NCI-H187 (cell line): Measurements from ENCODE around the gene YAE1.

ENCODE experiments used
- DNase-seq, 2 experiments: peaks; one replicate each; lab custom pipeline; 2025; lab: John Stamatoyannopoulos, UW

YAE1 gene

DNA sequence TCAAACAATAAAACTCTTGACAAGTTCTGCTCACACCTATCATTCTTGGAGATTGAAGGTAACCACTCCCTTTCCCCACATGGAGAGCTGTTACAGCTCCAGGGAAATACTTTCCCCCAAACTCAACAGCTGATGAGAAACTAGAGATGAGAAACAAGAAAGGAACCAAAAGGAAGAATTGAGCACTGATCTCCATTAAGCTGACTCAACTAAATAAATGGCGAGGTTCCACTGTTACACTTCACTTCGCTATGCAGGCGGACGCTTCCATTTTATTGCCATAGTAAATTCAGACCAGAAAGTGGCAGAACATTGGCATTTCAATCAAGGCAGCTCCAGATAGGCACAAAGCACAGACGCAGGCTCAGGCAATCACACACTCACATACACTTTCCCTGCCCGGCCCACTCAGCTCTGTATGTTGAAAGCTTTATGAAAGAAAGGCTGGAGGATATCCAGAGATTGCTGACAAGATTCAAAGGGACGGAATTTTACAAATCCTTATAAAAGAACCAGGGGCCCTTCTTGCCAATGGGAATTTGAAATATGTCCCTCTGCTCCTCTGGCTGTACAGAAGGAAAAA is 11.5 kb upstream of the YAE1 start:
- no peak for DNase-seq

DNA sequence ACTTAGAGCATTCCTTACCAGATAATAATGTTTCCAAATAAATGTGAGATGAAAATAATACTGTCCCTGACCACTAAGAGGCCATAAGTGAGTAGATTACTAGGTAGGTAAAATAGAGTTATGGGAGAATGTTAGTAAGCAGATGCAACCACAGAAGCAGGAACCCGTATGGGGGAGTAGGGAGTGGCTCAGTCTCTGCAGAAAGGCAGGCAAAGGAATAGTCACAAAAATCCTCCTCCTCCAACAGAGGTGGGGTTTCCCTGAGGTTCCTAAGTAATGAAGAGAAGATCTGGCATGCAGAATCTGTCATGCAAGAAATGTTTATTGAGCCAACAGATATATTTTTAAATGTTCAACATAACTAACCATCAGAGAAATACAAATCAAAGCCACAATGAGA is 9.0 kb upstream of the YAE1 start:
- DNase-seq = no peak

GRCh38 chr7:39557911-39558310 is 8.3 kb upstream of the YAE1 start:
- no peak for DNase-seq

- no peak for DNase-seq
These were observed 5.8 kb upstream of the YAE1 start for GRCh38 chr7:39560408-39560807.

GRCh38 chr7:39560997-39561396 is 5.2 kb upstream of the YAE1 start:
- no peak for DNase-seq

- DNase-seq = no peak
These were observed 666 bp upstream of the YAE1 start for GRCh38 chr7:39565538-39565937.

DNA sequence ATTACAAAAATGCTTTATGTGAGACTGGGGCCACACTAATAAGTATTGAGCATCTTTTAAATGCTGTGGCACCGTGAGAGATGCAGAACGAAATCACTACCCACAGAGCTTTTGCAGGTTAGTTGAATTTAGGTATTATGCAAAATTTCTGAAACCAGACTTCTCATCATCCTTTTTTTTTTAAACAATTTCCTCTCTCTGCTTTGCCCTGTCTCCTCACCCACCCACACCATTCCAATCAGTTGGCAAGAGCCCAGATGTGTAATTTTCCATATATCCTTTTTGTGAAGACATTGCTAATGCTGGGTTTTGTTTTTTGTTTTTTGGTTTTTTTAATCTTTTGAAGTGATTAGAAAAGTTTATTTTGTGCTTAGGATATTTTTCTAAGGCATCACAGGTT is 1.1 kb downstream of the YAE1 start:
- no peak for DNase-seq

GRCh38 chr7:39574673-39575349 is 8.6 kb downstream of the YAE1 start:
- no peak for DNase-seq

DNA sequence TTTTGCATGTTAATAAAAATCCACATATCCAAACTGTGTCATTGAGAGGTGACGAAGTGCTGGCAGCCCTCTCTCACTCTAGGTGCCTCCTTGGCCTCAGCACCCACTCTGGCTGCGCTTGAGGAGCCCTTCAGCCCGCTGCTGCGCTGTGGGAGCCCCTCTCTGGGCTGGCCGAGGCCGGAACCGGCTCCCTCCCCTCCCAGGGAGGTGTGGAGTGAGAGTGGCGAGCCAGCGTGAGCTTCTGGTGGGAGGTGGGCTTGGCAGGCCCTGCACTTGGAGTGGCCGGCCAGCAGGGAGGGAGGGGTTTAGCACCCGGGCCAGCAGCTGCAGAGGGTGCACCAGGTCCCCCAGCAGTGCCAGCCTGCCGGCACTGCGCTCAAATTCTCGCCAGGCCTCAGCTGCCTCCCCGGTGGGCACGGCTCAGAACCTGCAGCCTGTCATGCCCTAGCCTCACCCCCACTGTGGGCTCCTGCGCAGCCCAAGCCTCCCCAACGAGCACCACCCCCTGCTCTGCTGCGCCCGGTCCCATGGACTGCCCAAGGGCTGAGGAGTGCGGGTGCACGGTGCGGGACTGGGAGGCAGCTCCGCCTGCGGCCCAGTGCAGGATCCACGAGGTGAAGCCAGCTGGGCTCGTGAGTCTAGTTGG is 11.1 kb downstream of the YAE1 start:
- no peak for DNase-seq

DNA sequence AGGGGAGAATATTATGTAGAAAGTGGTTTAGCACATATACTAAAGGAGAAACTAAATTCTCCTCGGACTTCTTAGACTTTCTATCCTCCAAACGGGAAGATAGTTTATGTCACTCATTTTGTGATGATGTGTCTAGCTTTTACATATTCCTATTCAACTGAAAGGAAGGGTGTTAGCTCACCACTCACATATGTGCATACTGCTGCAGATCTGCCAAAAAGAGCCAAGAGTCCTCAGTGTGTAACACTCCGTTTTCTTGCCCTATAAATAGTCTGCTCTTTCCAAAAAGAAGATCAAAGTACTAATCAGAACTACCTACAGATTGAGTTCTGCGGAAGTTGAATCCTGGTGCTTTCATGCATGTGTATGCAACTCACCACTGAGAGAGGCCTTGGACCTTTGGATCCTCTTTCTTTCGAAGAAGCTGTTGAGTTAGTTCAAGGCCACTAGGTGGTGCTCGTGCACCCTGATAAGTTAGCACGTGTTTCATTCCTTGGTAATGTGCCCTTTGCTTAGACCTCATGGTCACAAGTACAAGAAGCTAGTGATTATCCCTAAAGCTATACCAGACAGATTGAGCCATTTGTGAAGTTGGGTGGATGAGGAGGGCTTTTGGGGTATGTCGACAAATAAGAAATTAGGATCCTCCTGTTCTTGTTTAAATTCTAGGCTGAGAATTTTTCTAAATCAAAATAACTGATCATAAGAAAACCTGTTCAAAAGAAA is 14.1 kb downstream of the YAE1 start:
- DNase-seq = peak; percentile 7 to 72

- DNase-seq = no peak
These were observed 16.3 kb downstream of the YAE1 start for GRCh38 chr7:39582536-39582935.

GRCh38 chr7:39583539-39583938 is 17.3 kb downstream of the YAE1 start:
- DNase-seq = no peak

DNA sequence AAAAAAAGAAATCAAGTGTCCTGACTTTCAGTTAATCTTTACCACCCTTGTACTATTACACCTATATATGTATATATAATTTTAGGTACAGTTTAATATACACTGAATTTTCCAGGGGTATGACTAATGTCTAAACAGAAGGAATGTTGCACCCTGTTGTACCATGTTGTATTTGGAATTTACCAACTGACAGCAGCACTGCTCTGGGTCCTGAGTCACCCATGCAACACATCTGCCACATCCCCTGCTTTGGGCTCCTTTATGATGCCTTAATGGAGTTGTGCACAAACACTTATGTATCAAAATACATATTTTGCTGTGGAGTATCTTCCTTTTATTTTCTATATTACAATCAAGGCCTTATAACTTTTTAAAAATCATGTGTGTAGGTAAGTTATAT is 21.2 kb downstream of the YAE1 start:
- DNase-seq = no peak

GRCh38 chr7:39588416-39588815 is 22.2 kb downstream of the YAE1 start:
- DNase-seq = no peak

DNA sequence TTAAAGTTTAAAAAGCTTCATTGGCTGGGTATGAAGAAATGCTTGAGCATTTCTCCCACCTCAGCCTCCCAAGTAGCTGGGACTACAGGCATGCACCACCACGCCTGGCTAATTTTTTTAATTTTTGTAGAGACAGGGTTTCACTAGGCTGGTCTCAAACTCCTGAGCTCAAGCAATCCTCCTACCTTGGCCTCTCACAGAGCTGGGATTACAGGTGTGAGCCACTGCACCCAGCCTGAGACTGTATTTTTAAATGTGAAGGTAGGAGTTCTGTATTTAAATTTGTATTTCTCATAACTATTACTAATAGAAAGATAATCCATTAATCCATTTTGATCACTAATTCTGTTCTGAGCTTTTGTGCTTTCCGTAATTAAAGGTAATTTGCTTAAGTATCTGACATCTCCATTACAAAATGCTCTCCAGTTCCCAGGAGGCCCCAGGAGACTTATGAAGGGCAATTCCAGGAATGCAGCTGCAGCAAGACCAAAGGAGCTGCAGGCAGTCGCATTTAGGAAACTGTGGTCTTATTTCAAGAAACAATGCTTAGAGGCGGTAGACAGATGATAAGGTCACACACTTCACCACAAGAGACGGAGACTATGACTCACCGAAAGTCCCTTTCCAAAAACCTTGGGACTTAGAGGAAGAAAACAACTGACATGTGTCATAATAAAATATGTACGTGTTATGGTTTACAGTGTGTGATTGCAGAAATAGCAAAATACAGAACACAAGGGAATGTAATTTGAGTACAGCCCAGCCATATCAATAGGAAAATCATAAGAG is 23.3 kb downstream of the YAE1 start:
- DNase-seq = peak; percentile 1 to 4

DNA sequence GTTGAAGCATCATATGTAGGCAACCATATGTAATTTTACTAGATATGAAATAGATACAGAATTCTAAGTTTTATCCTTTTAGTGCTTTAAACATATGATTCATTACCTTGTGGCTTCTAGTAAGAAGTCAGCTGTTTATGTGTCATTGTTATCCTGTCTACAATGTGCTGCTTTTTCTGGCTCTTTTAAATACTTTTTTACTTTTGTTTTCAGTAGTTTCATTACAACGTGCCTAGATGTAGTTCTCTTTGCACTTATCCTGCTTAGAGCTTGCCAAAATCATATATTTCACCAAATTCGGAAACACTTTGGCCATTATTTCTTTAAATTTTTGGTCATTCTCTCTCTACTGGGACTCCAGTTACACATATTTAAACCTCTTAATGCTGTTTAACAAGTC is 26.4 kb downstream of the YAE1 start:
- DNase-seq = no peak

GRCh38 chr7:39594988-39595620 is 28.9 kb downstream of the YAE1 start:
- DNase-seq = no peak

GRCh38 chr7:39602351-39602750 is 36.1 kb downstream of the YAE1 start:
- no peak for DNase-seq

GRCh38 chr7:39603924-39604323 is 37.7 kb downstream of the YAE1 start:
- DNase-seq = no peak

DNA sequence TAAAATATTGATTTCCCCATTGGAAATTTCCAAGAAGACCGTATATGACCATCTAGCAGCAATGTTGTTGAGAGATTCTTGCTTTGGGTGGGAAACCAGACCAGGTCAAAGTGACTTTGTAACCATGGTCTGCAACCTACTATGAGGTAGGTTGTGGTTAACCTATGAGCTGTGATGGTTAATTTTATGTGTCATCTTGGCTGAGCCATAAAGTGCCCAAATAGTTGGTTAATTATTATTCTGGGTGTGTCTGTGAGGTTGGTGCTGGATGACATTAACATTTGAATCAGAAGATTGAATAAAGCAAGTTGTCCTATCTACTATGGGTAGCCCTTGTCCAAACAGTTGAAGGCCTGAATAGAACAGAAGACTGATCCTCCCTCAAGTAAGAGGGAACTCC is 38.9 kb downstream of the YAE1 start:
- no peak for DNase-seq

- DNase-seq = no peak
These were observed 40.1 kb downstream of the YAE1 start for GRCh38 chr7:39606352-39606751.

DNA sequence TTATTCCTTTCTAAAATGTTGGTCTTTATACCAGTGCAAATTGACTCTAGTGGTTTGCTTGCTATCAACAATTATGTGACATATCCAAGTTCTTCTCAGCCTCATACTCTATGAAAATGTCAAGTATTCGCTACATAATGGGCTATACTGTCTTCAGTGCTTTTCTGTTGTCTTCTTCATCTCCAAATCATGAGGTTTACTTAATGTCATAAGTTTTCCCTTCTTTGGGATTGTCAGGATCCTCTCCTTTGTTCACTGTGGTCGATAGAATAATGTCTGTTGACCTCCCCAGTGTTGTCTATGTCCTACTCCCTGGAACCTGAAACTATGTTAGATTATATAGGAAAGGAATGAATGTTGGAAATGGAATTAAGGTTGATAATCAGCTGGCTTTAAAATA is 40.7 kb downstream of the YAE1 start:
- DNase-seq = no peak
